OCI-LY3 (cell line): ENCODE data around the gene PDCD7.

Experiments used
- CTCF ChIP-seq: fragments of 200-600, 300-600 bp; sonication (generic); IDR thresholded peaks from 2 replicates; pipeline ENCODE4 v1.5.1; 2014; ENCODE audit warnings: antibody characterized with exemption, low read length, low read depth
- EZH2phosphoT487 ChIP-seq: fragments of 200-600 bp; shearing (Covaris generic); IDR thresholded peaks from 2 replicates; pipeline ENCODE4 v1.6.1; 2018; ENCODE audit warnings: antibody characterized with exemption, mixed run types, low read depth

DNA sequence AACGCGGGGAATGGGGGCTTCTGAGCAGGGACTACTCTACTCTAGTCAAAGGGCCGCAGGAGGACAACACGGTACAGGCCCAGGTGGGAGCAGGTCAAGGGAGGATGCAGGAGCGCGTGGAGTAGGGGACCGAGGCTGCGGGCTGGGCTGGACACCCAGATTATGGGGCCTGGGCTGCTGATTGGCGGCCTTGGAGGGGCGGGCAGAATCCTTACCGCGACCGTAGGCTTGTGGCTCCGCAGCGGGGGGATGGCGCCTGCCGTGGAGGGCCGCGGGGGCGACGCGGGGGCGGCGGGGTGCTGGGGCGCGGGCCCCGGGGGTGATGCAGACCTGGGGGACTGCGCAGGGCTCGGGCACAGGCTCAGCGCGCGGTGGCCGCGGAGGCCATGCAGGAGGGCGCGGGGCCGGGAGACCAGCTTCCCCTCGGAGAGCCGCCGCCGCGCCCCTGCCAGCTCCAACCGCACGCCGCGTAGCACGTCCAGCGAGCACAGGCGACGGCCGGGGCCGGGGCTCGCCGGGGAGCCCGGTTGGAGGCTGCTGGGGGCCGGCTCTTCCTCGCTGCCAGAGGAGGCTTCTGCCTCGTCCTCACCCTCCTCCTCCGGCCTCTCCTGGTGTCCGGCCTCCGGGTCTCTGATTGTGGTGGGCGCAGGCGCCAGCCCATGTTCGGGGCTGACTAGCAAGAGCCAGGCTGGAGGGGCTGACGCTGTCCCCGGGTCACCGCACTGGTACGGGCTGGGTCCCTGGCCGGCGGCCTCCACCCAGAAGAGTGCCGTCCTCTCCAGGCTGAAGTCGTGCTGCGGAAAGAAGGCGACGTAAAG lies 31.5 kb downstream of the PDCD7 start:
- TF ChIP-seq CTCF = no peak
- TF ChIP-seq EZH2phosphoT487 = no peak
